Measurements from ENCODE around the gene SLC12A9.
A peak's percentile ranks its signal among the peaks of the same experiment; 100 is the strongest.

The SLC12A9 gene

GRCh38 chr7:100863406-100863950, 11.0 kb downstream of the SLC12A9 start:
- DNase-seq, result no peak

- no peak for DNase-seq
Measured at GRCh38 chr7:100864263-100864845, 11.8 kb downstream of the SLC12A9 start.

GRCh38 chr7:100865372-100865911, 12.9 kb downstream of the SLC12A9 start:
- DNase-seq, result no peak

- DNase-seq, result peak; percentile 72
Measured at GRCh38 chr7:100865938-100866728, 13.6 kb downstream of the SLC12A9 start.

GRCh38 chr7:100866729-100867039, 14.2 kb downstream of the SLC12A9 start:
- DNase-seq, result no peak

- peak; percentile 85 for DNase-seq
Measured at GRCh38 chr7:100867040-100867775, 14.7 kb downstream of the SLC12A9 start, which contains the start of gene TRIP6. TRIP6 (plus strand) TSS chr7:100867387; CDS start chr7:100867498, 111 bp downstream.

- DNase-seq, result no peak
Measured at GRCh38 chr7:100867776-100868485, 15.4 kb downstream of the SLC12A9 start.

- no peak for DNase-seq
Measured at GRCh38 chr7:100873599-100874299, 21.2 kb downstream of the SLC12A9 start.

GRCh38 chr7:100874300-100874576, 21.7 kb downstream of the SLC12A9 start:
- DNase-seq, result peak; percentile 62

GRCh38 chr7:100874577-100875355, 22.3 kb downstream of the SLC12A9 start, which contains the start of gene SRRT:
SRRT (plus strand) TSS chr7:100875103; CDS start chr7:100875591, 488 bp downstream.
- DNase-seq, result peak; percentile 97

GRCh38 chr7:100875356-100875751, 22.8 kb downstream of the SLC12A9 start:
- DNase-seq, result no peak

GRCh38 chr7:100878013-100878412, 25.5 kb downstream of the SLC12A9 start:
- DNase-seq, result no peak

- no peak for DNase-seq
Measured at GRCh38 chr7:100878685-100879084, 26.2 kb downstream of the SLC12A9 start.

GRCh38 chr7:100879685-100880261, 27.3 kb downstream of the SLC12A9 start:
- no peak for DNase-seq

- no peak for DNase-seq
Measured at GRCh38 chr7:100880645-100881044, 28.1 kb downstream of the SLC12A9 start.

- no peak for DNase-seq
Measured at GRCh38 chr7:100881136-100881535, 28.6 kb downstream of the SLC12A9 start.

- no peak for DNase-seq
Measured at GRCh38 chr7:100882201-100882600, 29.7 kb downstream of the SLC12A9 start.

- no peak for DNase-seq
Measured at GRCh38 chr7:100882785-100883526, 30.4 kb downstream of the SLC12A9 start.

GRCh38 chr7:100884736-100885439, 32.4 kb downstream of the SLC12A9 start:
- no peak for DNase-seq
